Putamen (tissue), 1 donor: ENCODE measurements around the gene CDH22.

Experiments
- DNase-seq: peaks from one replicate; pipeline ENCODE4 v3.0.0-alpha.2; 2016; ENCODE audit warnings: low spot score

Gene CDH22

DNA sequence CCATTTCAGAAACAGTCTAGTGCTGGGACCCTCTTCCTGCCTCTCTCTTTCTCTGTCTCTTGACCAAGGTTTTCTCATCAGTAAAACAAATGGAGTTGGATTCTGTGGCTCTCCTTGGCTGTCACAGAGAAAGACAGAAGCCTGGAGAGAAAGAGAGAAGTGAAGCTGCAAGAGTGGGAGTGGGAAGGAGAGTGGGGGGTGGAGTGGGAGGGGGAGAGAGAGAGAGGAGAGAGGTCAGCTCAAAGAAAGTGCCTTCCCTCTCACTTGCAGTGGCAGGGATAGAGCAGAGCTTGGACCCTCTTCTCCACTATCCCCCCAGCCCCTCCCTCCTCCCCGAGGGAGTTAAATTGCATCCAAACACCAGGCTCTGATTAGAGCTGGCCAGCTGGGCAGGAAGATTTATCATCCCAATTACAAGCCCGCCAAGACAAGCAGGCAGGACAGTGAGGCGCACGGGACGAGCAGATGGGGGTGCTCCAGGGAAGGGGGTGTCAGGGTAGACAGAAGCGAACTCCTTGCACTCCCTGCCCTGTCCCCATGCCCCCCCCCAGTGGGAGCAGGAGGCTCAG, 115.8 kb downstream of the CDH22 start:
- DNase-seq: no peak

DNA sequence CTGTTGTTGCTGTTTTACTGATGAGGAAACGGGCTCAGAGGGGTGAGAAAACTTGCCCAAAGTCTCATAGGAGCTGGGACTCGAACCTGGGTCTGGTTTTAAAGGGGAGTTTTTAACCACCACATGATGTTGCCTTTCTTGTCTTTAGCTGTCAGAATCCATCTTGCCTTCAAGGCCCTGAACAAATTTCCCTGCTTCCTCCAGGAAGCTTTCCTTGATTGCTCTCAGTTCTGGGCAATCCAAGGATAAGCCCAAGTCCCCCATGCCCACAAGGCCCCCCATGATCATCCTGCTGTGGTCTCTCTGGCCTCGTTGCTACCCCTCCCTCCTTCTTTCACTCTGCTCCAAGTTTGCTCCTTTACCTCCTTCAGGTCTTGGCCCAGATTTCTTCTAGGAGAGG, 116.7 kb downstream of the CDH22 start:
- DNase-seq: no peak

DNA sequence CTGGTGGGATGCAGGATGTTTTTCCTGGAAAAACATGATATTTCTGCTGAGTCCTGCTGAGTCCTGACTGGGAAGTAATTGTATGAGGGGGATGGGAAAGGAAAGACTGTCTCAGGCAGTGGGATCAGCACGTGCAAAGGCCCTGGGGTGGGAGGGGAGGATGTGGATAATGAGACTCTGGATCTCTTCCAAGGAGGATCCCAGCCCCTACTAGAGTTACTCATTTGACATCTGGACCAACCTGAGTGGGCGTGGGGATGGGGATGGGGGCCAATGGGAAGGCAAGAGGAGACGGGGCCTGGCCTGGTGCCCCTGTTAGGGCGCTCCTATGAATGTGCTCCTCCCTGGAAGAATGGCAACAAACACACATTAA, 117.1 kb downstream of the CDH22 start:
- no peak for DNase-seq

DNA sequence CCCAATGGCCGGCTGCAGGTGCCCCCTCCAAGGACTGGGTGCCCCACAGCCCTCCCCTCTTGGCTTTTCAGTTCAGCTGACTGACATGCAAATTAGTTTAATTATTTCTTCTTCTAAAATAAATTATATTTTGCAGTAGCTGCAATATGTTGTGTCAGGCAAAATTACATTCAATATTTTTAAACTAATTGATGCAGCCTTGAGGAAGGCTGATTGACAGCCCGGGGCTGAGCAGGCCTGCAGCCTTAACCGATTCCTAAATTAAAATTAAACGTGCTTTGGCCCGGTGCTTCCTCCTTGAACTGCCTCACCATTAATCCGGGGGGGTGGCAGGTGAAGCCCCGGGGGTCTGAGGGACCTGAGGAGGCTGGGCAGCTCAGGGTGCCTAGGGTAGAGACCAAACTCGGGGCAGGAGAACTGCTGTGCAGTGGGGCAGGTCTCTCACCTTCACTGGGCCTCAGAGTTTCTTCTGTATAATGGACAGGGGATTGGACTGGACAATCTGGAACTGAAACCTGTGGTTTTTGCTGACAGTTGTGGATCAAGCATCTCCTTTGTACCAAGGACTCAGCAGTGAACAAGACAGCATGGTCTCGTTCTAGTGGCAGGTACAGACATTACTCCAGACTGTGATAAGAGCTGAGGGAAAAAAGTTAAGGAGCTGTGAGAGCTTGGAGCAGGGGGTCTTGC, 117.7 kb downstream of the CDH22 start:
- DNase-seq: no peak

DNA sequence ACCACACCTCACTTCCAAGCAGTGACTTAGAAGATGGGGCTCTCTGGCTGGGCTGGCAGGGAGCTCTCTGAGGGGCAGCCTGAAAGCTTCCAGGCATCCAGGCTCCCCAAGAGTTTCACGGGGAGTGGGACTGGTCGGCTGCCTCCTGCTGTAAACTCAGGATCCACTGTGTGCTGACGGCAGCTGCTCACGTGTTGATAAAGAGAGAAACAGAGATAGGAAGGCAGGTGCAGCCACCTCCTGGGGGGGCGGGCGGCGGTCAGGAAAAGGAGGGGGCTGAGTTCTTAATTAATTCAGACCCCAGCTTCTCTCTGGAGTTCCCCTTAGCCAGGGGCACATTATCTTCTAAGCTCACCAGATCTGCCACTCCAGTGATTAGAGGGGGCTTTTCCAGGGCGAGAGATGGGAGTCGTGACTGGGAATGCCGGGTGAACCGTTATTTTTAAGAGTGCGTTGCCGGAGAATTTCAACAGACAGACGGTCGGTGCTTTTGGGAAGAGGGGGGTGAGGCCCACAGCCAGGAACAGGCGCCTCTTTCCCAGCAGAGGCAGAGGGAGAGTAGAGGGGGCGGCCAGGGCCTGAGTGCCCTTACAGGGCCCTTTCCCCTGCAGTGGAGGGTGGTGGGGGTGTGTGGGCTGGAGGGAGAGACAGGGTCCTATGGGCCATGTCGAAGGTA, 119.3 kb downstream of the CDH22 start:
- no peak for DNase-seq

DNA sequence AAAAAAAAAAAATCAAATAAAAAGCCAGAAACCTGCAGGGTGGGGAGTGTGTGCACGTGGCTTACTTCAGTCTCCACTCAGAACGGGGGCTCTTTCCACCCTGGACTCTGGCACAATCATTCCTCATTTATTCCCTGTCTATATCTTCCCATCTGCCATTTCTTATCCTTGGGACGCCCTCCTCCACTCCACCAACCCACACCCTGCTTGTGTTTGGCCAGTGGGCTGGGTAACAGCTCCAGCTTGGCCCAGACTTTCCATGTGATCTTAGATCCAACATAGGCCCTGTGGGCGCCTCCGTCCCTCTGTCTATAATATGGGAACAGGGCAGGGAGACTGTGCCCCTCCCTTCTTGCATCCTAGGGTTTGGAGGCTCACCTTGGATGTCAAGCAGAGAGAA, 122.1 kb downstream of the CDH22 start:
- DNase-seq: no peak

DNA sequence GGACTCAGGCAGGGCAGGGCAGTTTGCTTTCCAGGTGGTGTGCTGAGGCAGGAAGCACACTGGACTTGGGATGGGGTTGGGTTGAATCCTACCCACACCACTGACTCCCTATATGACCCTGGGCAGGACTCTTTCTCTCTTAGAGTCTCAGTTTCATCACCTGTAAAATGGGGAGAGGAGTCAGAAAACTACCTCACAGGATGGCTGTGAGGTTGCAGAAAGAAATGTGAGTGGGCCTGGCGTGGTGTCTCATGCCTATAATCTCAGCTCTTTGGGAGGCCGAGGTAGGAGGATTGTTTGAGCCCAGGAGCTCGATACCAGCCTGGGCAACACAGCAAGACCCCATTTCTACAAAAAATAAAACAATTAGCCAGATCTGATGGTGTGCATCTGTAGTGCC, 122.9 kb downstream of the CDH22 start:
- DNase-seq: no peak

DNA sequence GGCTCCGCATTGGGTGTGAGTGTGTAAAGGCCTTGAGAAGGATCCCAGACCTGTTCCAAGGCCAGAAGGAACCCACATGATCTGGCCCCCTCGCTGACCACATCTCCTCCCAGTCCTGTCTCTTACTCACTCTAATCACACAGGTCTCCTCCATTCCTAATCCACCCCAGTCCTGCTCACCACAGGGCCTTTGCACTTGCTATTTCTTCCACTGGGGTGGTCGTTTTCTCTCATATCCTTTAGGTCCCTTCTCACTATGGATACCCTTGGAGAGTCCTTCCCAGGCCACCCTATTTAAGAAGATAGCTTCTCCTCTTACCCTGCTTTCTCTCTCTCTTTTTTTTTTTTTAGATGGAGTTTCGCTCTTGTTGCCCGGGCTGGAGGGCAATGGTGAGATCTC, 124.5 kb downstream of the CDH22 start:
- DNase-seq: no peak

DNA sequence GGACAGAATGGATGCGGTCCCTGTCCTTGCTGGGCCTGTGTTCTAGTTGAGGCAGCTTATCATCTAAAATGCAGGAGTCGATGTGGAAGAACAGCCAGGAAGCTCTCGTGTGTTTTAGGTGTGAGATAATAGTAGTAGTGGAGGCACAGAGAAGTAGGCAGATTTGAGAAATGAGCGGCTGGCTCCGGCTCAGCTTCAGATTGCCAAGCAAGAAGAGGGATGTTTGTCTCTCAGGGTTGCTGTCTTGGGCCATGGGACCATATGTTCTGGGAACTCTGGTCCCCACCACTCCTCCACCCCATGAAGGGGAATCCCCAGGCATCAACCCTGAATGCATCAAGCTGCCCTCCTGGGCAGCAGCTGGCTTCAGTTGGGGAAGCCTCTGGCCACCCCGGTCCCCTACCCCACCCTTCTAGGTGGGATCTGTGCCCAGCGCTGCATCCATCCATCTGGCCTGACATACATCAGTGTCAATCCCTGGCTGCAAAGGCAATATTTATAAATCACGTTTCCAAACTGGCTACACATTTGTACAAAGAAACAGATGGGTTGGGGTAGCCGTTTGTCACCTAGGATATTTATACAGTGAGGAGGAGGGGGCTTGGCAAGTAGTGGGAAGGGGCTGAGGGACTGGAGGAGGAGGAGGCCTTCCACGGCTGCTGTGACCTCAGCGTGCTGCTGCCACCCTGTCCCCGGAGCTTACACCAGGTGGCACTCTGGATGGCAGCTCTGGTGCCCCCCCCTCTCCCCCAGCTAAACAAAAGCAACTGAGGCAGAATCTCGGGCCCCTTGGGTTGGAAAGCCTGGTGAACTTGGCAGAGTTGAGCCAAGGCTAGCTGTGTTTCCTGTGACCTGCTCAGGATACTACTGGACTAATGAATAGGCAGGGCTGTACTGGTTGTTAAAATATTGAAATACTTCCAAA, 125.8 kb downstream of the CDH22 start:
- DNase-seq: no peak

DNA sequence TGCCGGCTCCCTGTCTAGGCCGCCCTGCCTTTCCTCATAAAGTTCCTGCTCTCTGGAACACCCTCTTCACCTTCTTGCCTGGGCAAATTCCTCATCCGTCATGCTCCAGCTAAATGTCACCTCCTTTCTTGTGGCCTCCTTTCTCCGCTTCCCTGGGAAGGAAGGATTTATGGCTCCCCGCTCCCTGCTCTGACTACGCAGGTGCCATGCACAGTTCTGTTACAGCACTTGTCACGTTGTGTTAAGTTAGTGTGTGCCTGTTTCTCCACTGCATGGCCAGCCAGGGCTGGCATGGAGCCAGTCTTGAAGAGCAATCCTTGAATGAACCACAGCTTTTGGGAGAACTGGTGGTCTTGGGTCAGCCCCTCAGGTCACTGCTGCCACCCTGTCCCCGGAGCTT, 128.4 kb downstream of the CDH22 start:
- no peak for DNase-seq

DNA sequence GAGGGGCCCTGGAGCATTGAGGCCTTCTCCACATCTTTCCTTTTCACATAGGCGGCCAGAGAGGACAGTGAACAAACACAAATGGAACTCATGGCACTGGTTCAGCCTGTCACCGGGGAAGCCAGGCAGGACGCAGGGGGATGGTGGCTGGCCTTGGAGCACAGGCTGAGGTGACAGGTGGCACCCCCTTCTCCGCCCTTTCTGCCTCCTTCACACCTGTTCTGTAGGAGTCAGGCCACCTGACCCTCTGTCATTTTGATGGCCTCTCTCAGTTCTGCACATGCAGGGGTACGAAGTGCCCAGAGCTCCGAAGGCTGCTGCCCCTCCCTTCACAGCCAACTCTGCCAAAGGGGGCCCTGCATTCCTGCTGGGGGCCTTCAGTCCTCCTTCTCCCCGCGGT, 129.4 kb downstream of the CDH22 start:
- DNase-seq: no peak

DNA sequence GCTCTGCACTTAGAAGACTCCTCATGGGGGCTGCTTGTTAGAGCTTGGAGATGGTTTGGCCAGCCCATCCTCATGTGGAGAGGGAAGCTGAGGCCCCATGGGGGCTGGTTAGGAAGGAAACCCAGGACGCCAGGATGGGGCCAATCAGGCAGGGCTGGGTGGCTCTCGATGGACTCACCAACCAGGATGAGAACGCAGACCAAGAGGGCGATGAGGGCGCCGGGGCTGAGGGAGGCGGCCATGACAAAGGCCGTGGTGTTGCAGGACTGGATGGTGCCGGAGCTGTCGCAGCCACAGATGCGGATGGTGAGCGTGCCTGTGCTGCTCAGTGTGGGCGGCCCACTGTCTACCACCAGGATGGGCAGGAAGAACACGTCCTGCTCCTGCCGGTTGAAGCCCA, 130.5 kb downstream of the CDH22 start:
- DNase-seq: no peak

DNA sequence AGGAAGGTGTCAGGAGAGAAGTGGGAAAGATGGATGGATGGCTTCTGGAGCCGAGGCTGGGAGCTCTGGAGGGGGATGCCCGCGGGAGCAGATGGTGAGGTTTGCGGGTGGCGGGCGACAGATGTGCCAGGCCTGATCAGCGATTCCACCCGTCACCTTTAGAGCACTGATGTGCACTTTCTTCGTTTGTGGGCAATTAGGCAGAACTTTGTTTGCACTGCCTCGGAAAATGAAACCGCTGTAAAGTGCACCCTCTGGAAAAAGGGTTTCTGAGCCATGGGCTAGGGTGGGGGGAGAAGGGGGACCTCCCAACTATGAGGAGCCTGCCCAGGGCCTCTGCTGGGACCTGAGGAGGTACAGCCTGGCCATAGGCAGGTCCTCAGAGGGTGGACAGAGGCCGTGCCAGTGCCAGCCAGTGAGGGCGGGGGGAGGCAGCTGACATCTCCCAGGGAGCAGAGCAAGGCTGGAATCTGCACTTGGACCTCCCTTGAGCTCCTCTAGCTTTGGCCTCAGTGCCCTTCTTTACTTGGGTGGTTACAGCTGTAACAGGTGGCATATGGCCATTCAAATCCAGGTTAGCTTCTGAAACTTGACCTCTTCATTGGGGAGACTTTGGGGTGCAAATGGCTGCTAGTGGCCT, 131.4 kb downstream of the CDH22 start:
- no peak for DNase-seq

DNA sequence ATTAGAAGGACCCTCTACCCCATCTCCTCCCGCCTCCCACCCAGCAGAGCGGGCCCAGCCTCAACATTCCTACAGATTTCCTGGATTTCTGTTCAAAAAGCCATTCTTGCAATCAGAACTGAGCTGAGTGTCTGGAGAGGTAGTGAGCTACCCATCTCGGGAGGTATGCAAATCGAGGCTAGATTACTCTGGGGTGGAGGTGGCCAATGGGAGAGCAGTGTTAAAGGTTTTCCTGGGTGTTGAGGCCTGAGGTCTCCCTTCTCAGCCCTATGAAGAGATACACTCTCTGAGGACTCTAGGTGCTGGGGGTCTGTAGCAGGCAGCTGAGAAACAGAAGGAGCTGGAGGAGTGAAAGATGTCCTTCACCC, 133.2 kb downstream of the CDH22 start:
- no peak for DNase-seq

DNA sequence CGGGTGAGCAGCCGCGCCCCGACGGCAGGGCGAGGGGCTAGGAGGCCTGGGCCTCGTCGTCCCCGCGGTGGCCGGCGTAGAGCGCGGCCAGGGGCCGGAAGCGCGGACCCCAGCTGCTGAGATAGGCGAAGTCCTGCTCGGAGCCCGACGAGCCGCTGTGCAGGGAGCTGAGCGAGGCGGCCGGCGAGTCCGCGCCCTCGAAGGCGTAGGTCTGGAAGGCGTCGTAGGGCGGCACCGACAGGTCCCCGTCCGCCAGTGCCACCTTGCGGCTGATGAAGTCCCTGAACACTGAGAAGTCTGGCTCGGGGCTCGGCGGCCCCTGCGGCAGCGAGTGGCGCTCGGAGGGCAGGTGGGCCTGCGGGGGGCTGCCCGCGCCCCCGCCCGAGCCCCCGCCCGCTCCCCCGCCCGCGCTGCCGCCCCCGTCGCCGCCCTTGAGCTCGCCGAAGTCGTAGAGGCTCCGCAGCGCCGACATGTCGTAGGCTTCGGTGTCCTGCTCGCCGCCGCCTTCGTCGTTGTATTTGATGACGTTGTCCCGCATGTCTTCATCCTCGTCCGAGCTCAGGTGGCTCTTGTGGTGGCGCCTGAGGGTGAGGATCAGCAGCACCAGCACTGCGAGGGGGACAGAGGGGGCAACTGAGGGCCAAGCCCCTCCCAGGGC, 133.7 kb downstream of the CDH22 start:
- DNase-seq: no peak

DNA sequence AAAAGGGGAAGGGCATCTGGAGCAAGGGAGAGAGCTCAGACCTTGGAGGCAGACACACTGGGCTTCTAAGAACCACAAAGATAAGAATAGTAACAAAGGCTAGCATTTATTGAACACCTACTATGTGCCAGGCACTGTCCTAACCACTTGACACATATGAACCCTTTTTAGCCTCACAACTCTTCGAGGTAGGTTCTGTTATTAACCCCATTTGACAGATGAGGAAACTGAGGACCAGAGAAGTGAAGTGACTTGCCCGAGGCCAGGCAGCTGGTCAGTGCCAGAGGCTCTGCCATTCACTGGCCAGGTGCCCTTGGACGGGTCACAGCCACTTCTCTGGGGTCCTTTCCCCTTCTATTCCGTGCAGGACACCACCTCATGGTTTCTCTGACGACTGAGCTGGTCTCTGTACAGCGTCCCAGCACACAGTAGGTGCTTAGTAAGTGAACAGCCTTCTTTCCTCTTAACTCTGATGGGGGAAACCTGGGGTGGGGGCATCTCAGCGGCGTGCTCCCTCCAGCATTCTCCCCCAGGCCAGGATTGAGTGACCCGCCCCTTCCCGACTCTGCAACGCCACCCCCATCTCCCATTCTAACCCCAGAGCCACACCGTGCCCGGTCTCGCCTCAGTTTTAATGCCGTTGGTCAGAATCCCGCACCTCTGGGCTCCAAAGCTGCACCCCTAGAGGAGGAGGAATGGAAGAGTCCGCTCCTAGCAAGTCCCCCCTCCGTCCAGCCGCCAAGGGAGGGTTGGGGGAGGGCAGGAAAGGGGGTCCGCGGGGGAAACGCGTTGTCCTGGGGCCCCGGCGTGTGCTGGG, 134.4 kb downstream of the CDH22 start:
- DNase-seq: no peak

DNA sequence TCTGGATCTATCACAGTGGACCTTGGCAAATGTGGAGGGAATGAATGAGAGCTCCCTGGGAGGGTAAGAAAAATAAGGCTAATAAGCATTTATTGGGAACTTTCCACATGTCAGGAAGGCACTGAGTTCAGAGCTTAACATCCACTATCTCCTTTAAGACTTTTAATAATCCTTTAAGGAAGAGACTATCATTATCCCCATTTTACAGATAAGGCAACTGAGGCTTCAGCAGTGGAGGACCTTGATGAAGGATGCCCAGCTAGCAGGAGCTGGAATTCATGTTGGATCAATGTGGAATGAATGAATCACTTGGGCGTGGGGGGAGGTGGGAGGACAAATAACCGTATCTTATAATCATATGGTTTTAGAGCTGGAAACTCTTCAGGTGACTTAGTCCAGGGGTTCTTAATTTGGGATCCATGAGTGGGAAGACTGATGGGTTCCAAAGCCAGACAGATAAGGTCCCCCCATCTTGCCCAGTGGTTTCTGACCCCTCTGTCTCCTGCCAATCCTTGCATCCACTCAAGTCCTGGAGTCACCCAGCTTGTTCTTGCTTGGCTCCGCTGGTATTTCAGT, 135.2 kb downstream of the CDH22 start:
- no peak for DNase-seq

DNA sequence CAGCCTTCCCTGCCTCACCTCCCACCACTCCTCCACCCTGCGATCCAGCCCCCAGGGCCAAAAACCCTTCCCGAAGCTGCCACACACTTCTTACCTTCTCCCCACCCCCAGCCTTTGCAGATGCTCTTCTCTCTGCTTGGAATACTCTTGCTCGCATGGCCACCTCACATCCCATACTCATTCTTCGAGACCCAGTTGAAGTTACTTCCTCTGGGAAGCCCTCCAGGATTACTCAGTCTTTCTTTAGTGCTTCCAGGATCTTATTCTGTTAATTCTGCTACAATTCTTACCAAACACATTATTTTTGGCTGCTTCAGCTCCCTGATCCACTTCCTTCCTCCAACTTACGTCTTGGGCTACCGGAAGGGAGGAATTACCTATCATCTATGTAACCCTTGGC, 135.8 kb downstream of the CDH22 start:
- DNase-seq: no peak

DNA sequence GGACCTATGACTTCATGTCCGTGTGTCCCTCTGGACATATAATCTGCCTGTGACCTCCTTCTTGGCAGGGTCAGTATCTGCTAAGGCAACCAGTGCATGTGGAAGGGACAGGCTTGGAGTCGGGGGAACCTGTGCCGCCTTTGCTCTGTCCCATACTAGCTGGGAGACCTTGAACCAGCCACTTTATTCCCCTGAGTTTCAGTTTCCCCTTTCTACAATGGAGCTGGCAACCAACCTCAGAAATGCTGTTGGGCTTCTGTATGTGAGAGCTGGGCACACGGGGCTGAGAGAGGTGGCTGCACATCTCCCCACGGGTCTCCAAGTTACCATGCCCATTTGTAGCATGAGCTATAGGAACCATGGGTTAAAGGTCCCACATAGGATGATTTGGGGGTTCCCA, 136.4 kb downstream of the CDH22 start:
- DNase-seq: no peak

DNA sequence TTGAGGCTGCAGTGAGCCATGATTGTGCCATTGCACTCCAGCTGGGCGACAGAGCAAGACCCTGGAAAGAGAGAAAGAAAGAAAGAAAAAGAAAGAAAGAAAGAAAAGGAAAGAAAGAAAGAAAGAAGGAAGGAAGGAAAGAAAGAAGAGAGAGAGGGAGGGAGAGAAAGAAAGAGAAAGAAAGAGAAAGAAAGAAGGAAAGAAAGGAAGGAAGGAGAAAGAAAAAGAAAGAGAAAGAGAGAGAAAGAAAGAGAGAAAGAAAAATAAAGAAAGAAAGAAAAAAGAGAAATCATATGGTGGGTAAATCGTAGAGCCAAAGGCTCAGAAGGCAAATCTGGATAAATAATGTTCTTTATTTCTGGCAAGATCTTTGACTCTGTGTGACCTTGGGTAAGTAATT, 136.8 kb downstream of the CDH22 start:
- no peak for DNase-seq
